ENCODE results near the gene RELN. TPM values are rescaled to one million over a fixed set of nuclear protein-coding genes. Genes with fewer than 3 reads are reported as not detected.

Gene RELN
- total RNA-seq, 1 experiment from 2014 or later: 4.3 TPM

- intact Hi-C loops (cut with micrococcal nuclease; ENCODE audit: unreplicated experiment): no loop called here
- TF ChIP-seq CTCF (IDR thresholded peaks at IDR 0.05; ENCODE audit: insufficient read depth in 1 of 2, low read depth in 1 of 2, low read length in 1 of 2, severe bottlenecking in 1 of 2, unreplicated experiment in 1 of 2): no peak
- H3K4me3 ChIP-seq (ENCODE audit: low read depth, low read length): no peak overlapping the region
- CTCF ChIA-PET: no interaction called here
- Mint-ChIP-seq H3K9me3 (ENCODE audit: unreplicated experiment) (no peaks in the 10 kb centered on the region), H3K4me1 (ENCODE audit: low read depth, unreplicated experiment) (peaks cover 6% of the 10 kb centered on the region), H3K27ac (ENCODE audit: unreplicated experiment) (no peak overlapping the region), H3K27me3 (ENCODE audit: insufficient read depth, unreplicated experiment) (no peaks in the 10 kb centered on the region), H3K4me3 (ENCODE audit: unreplicated experiment) (no peak overlapping the region), H3K36me3 (ENCODE audit: insufficient read depth, unreplicated experiment) (no peaks in the 10 kb centered on the region)
- no TSS peak for BruUV-seq (replicated peaks)
- H3K9me3 ChIP-seq: peaks cover 7% of the 10 kb centered on the region; the same call in 1 of the 2 replicates
- H3K4me1 ChIP-seq: peaks cover 3% of the 10 kb centered on the region; the same call in 1 of the 2 replicates
- H3K27me3 ChIP-seq (replicated peaks; ENCODE audit: control insufficient read depth, insufficient read depth, low read length): no peaks in the 10 kb centered on the region
- no peaks in the 10 kb centered on the region for H3K36me3 ChIP-seq (ENCODE audit: control insufficient read depth, insufficient read depth, low read length)
- no peak for DNase-seq
- POLR2A ChIA-PET: no interaction called here
Measured at GRCh38 chr7:104023100-104023499, 33.6 kb upstream of the RELN start.

GRCh38 chr7:104018425-104018824, 29.0 kb upstream of the RELN start:
- no peak for TF ChIP-seq CTCF (IDR thresholded peaks at IDR 0.05; ENCODE audit: insufficient read depth in 1 of 2, low read depth in 1 of 2, low read length in 1 of 2, severe bottlenecking in 1 of 2, unreplicated experiment in 1 of 2)

GRCh38 chr7:104017001-104017400, 27.5 kb upstream of the RELN start:
- no peaks in the 10 kb centered on the region for H3K27me3 ChIP-seq (replicated peaks; ENCODE audit: control insufficient read depth, insufficient read depth, low read length)
- H3K9me3 Mint-ChIP-seq (ENCODE audit: unreplicated experiment): peaks cover 9% of the 10 kb centered on the region
- no peak for TF ChIP-seq CTCF (IDR thresholded peaks at IDR 0.05; ENCODE audit: insufficient read depth in 1 of 2, low read depth in 1 of 2, low read length in 1 of 2, severe bottlenecking in 1 of 2, unreplicated experiment in 1 of 2)
- no peak overlapping the region for H3K4me3 Mint-ChIP-seq (ENCODE audit: unreplicated experiment)
- ChIA-PET POLR2A (interaction anchor here (0.6 kb wide), 1 partner anchor 81 kb away, joined by 4 read pairs; no protein-coding TSS in a partner anchor), CTCF (interaction anchor here (0.6 kb wide), 1 partner anchor 94 kb away, joined by 5 read pairs; no protein-coding TSS in a partner anchor)
- no TSS peak for BruUV-seq (replicated peaks)
- H3K27ac Mint-ChIP-seq (ENCODE audit: unreplicated experiment): no peak overlapping the region
- no peak overlapping the region for H3K4me3 ChIP-seq (ENCODE audit: low read depth, low read length)
- H3K27me3 Mint-ChIP-seq (ENCODE audit: insufficient read depth, unreplicated experiment): no peaks in the 10 kb centered on the region
- intact Hi-C loops (cut with micrococcal nuclease; ENCODE audit: unreplicated experiment): no loop called here
- no peaks in the 10 kb centered on the region for H3K4me1 Mint-ChIP-seq (ENCODE audit: low read depth, unreplicated experiment)
- no peak for DNase-seq
- no peaks in the 10 kb centered on the region for H3K9me3 ChIP-seq
- H3K36me3 Mint-ChIP-seq (ENCODE audit: insufficient read depth, unreplicated experiment): no peaks in the 10 kb centered on the region
- H3K4me1 ChIP-seq: no peaks in the 10 kb centered on the region
- H3K36me3 ChIP-seq (ENCODE audit: control insufficient read depth, insufficient read depth, low read length): no peaks in the 10 kb centered on the region

More at GRCh38 chr7:104018425-104018824, 29.0 kb upstream of the RELN start:
- intact Hi-C loops (cut with micrococcal nuclease; ENCODE audit: unreplicated experiment): no loop called here
- Mint-ChIP-seq H3K4me3 (ENCODE audit: unreplicated experiment) (no peak overlapping the region), H3K27ac (ENCODE audit: unreplicated experiment) (no peak overlapping the region), H3K9me3 (ENCODE audit: unreplicated experiment) (peaks cover 9% of the 10 kb centered on the region), H3K4me1 (ENCODE audit: low read depth, unreplicated experiment) (no peaks in the 10 kb centered on the region), H3K27me3 (ENCODE audit: insufficient read depth, unreplicated experiment) (no peaks in the 10 kb centered on the region), H3K36me3 (ENCODE audit: insufficient read depth, unreplicated experiment) (no peaks in the 10 kb centered on the region)
- ChIA-PET CTCF (interaction anchor here (0.6 kb wide), 1 partner anchor 553 kb away, joined by 3 read pairs; no protein-coding TSS in a partner anchor), POLR2A (no interaction called here)
- DNase-seq: no peak
- H3K36me3 ChIP-seq (ENCODE audit: control insufficient read depth, insufficient read depth, low read length): no peaks in the 10 kb centered on the region
- H3K27me3 ChIP-seq (replicated peaks; ENCODE audit: control insufficient read depth, insufficient read depth, low read length): no peaks in the 10 kb centered on the region
- H3K4me3 ChIP-seq (ENCODE audit: low read depth, low read length): no peak overlapping the region
- BruUV-seq (replicated peaks): no TSS peak
- peaks cover 7% of the 10 kb centered on the region; the same call in 1 of the 2 replicates for H3K9me3 ChIP-seq
- no peaks in the 10 kb centered on the region for H3K4me1 ChIP-seq
